Nephron progenitor cell (in vitro differentiated cells): ENCODE results near the gene PHACTR1.
"Not testable (repeated sequence)": the region's sequence is repeated elsewhere in the genome, so short reads cannot be mapped to it uniquely, and the experiment has no call there.

Experiments
- DNase-seq: peaks from one replicate; pipeline ENCODE4 v3.0.0; 2021
- H3K27ac Mint-ChIP-seq: 2 replicates; pipeline ENCODE4 v1.8.0; 2021; ENCODE audit warnings: mild to moderate bottlenecking, moderate library complexity, mixed read lengths
- H3K27me3 Mint-ChIP-seq: 2 replicates; pipeline ENCODE4 v1.8.0; 2021; ENCODE audit warnings: mild to moderate bottlenecking, low read depth, mixed read lengths; ENCODE audit not compliant: poor library complexity
- H3K36me3 Mint-ChIP-seq: 2 replicates; pipeline ENCODE4 v1.8.0; 2021; ENCODE audit warnings: low read depth, mixed read lengths
- H3K4me1 Mint-ChIP-seq: 2 replicates; pipeline ENCODE4 v1.8.0; 2021; ENCODE audit warnings: mixed read lengths
- H3K4me3 Mint-ChIP-seq: 2 replicates; pipeline ENCODE4 v1.8.0; 2021; ENCODE audit warnings: mild to moderate bottlenecking, moderate library complexity, mixed read lengths
- H3K9me3 Mint-ChIP-seq: 2 replicates; pipeline ENCODE4 v1.8.0; 2021; ENCODE audit warnings: mild to moderate bottlenecking, moderate library complexity, mixed read lengths
- CTCF ChIP-seq: fragments of 200-600 bp; sonication (generic); IDR thresholded peaks from 2 replicates; pipeline ENCODE4 v1.5.0; 2021; ENCODE audit warnings: antibody characterized with exemption

The PHACTR1 gene

DNA sequence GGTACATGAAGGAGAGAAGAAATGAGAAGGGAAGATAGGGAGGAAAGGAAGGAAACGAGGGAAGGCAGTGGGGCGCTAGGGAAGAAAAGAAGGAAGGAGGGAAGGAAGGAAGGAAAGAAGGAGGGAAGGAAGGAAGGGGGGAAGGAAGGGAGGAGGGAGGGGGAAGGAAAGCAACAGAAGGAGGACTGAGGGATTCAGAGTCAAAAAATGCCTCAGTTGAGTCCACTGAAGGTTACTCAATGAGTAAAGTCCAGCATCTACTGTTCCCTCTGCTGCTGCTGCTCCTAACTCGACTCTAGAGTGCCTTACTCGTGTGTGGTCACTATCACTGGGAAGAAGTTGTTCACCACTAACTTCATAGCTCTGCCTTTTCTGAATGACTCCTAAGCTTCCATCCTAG is 33.8 kb downstream of the PHACTR1 start:
- Mint-ChIP-seq H3K4me3 (peak overlapping the region; percentile 83), H3K4me1 (no peaks in the 10 kb centered on the region), H3K27me3 (peaks cover 58% of the 10 kb centered on the region), H3K36me3 (no peaks in the 10 kb centered on the region), H3K27ac (no peak overlapping the region), H3K9me3 (peaks cover 4% of the 10 kb centered on the region)
- DNase-seq: no peak
- no peak for TF ChIP-seq CTCF

- Mint-ChIP-seq H3K9me3 (no peaks in the 10 kb centered on the region), H3K27ac (no peak overlapping the region), H3K27me3 (peaks cover 47% of the 10 kb centered on the region), H3K4me3 (no peak overlapping the region), H3K36me3 (no peaks in the 10 kb centered on the region), H3K4me1 (no peaks in the 10 kb centered on the region)
- peak; percentile 95 for DNase-seq
- no peak for TF ChIP-seq CTCF
Observed at GRCh38 chr6:12751694-12752325, 35.2 kb downstream of the PHACTR1 start.

GRCh38 chr6:12753036-12753435 is 36.5 kb downstream of the PHACTR1 start:
- H3K27me3 Mint-ChIP-seq: peaks cover 36% of the 10 kb centered on the region
- H3K36me3 Mint-ChIP-seq: no peaks in the 10 kb centered on the region
- H3K4me1 Mint-ChIP-seq: no peaks in the 10 kb centered on the region
- no peak overlapping the region for H3K4me3 Mint-ChIP-seq
- no peak overlapping the region for H3K27ac Mint-ChIP-seq
- TF ChIP-seq CTCF: no peak
- DNase-seq: no peak
- H3K9me3 Mint-ChIP-seq: no peaks in the 10 kb centered on the region

DNA sequence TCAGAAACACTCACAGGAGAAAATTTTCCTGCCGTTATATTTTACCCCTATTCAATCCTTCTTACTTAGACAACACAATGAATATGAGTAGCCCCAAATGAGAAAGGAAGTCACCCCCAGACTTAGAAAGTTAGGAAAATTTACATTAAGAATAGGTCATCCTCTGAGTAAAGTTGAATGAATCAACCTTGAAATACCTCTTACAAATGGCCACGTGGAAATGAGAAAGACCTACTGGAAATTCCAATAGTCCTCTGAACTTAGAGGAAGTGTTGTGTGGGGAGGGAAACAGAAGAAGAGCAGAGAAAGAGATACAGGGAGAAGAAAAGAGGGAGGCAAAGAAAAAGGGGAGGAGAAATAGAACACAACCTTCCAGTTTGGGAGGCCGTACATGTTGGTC is 43.7 kb downstream of the PHACTR1 start:
- Mint-ChIP-seq H3K4me3 (no peak overlapping the region), H3K36me3 (no peaks in the 10 kb centered on the region), H3K9me3 (no peaks in the 10 kb centered on the region), H3K4me1 (no peaks in the 10 kb centered on the region), H3K27me3 (peaks cover 3% of the 10 kb centered on the region), H3K27ac (no peak overlapping the region)
- no peak for DNase-seq
- TF ChIP-seq CTCF: no peak

DNA sequence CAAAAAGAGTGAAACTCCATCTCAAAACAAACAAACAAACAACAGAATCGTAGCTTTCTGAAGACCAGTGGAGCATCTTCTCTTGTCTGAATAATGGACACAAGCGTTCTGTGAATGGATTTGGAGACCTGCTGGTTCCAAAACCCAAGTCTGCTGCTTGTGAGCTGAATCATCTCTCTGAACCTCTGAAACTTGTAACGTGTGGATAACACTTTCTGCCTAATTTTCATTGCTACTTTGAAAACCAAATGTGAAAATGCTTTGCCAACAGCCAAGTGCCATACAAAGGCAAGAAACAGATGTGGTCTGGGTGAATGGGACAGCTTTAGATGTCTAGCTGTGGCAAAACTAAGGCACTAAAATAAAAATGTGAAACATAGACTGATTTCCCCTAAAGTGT is 44.3 kb downstream of the PHACTR1 start:
- no peak overlapping the region for H3K27ac Mint-ChIP-seq
- H3K36me3 Mint-ChIP-seq: no peaks in the 10 kb centered on the region
- no peaks in the 10 kb centered on the region for H3K9me3 Mint-ChIP-seq
- no peaks in the 10 kb centered on the region for H3K4me1 Mint-ChIP-seq
- no peak for DNase-seq
- peaks cover 3% of the 10 kb centered on the region for H3K27me3 Mint-ChIP-seq
- no peak for TF ChIP-seq CTCF
- no peak overlapping the region for H3K4me3 Mint-ChIP-seq

GRCh38 chr6:12761376-12762115 is 45.0 kb downstream of the PHACTR1 start:
- Mint-ChIP-seq H3K36me3 (no peaks in the 10 kb centered on the region), H3K27me3 (peaks cover 3% of the 10 kb centered on the region), H3K9me3 (no peaks in the 10 kb centered on the region), H3K4me1 (no peaks in the 10 kb centered on the region), H3K4me3 (no peak overlapping the region), H3K27ac (no peak overlapping the region)
- TF ChIP-seq CTCF: no peak
- DNase-seq: no peak

- H3K27me3 Mint-ChIP-seq, H3K9me3 Mint-ChIP-seq, DNase-seq, H3K27ac Mint-ChIP-seq, H3K36me3 Mint-ChIP-seq, H3K4me1 Mint-ChIP-seq, H3K4me3 Mint-ChIP-seq: not testable (repeated sequence)
Observed at GRCh38 chr6:12762731-12763434, 46.3 kb downstream of the PHACTR1 start.
